T-helper 2 cell treated with Interferon-gamma antibody and Interleukin-4, amounts not matched to agents 5 μg/mL and 100 μg/mL, for 36 hours (primary cell): ENCODE measurements around the gene SEPTIN7.

ENCODE experiments used
- DNase-seq: peaks from one replicate; pipeline ENCODE4 v3.0.0; 2021; ENCODE audit warnings: low spot score
- H3K27ac Mint-ChIP-seq: one replicate; pipeline ENCODE4 v1.8.0; 2021; ENCODE audit warnings: mild to moderate bottlenecking, mixed read lengths
- H3K27me3 Mint-ChIP-seq: one replicate; pipeline ENCODE4 v1.8.0; 2021; ENCODE audit warnings: low read depth, mixed read lengths
- H3K36me3 Mint-ChIP-seq: one replicate; pipeline ENCODE4 v1.8.0; 2021; ENCODE audit warnings: low read depth, mixed read lengths
- H3K4me1 Mint-ChIP-seq: one replicate; pipeline ENCODE4 v1.8.0; 2021; ENCODE audit warnings: low read depth, mixed read lengths
- H3K4me3 Mint-ChIP-seq: one replicate; pipeline ENCODE4 v1.8.0; 2022; ENCODE audit warnings: mild to moderate bottlenecking, moderate library complexity, mixed read lengths
- H3K9me3 Mint-ChIP-seq: one replicate; pipeline ENCODE4 v1.8.0; 2021; ENCODE audit warnings: mixed read lengths

Gene SEPTIN7

GRCh38 chr7:35776686-35777085 lies 24.2 kb upstream of the SEPTIN7 start:
- no peaks in the 10 kb centered on the region for H3K36me3 Mint-ChIP-seq
- H3K4me1 Mint-ChIP-seq, result no peaks in the 10 kb centered on the region
- no peak overlapping the region for H3K27ac Mint-ChIP-seq
- peaks cover 7% of the 10 kb centered on the region for H3K27me3 Mint-ChIP-seq
- DNase-seq, result no peak
- no peak overlapping the region for H3K4me3 Mint-ChIP-seq
- H3K9me3 Mint-ChIP-seq, result no peaks in the 10 kb centered on the region

GRCh38 chr7:35777121-35777520 lies 23.7 kb upstream of the SEPTIN7 start:
- no peaks in the 10 kb centered on the region for H3K9me3 Mint-ChIP-seq
- DNase-seq, result no peak
- H3K4me3 Mint-ChIP-seq, result no peak overlapping the region
- peaks cover 7% of the 10 kb centered on the region for H3K27me3 Mint-ChIP-seq
- no peak overlapping the region for H3K27ac Mint-ChIP-seq
- H3K36me3 Mint-ChIP-seq, result no peaks in the 10 kb centered on the region
- H3K4me1 Mint-ChIP-seq, result no peaks in the 10 kb centered on the region

GRCh38 chr7:35780070-35780469 lies 20.8 kb upstream of the SEPTIN7 start:
- no peak overlapping the region for H3K4me3 Mint-ChIP-seq
- H3K4me1 Mint-ChIP-seq, result no peaks in the 10 kb centered on the region
- no peak overlapping the region for H3K27ac Mint-ChIP-seq
- H3K9me3 Mint-ChIP-seq, result no peaks in the 10 kb centered on the region
- no peak for DNase-seq
- peaks cover 3% of the 10 kb centered on the region for H3K27me3 Mint-ChIP-seq
- H3K36me3 Mint-ChIP-seq, result no peaks in the 10 kb centered on the region

- H3K9me3 Mint-ChIP-seq, result no peaks in the 10 kb centered on the region
- H3K4me3 Mint-ChIP-seq, result no peak overlapping the region
- H3K4me1 Mint-ChIP-seq, result no peaks in the 10 kb centered on the region
- H3K27ac Mint-ChIP-seq, result no peak overlapping the region
- peaks cover 2% of the 10 kb centered on the region for H3K27me3 Mint-ChIP-seq
- DNase-seq, result no peak
- H3K36me3 Mint-ChIP-seq, result no peaks in the 10 kb centered on the region
Measured at GRCh38 chr7:35781200-35781701, 19.6 kb upstream of the SEPTIN7 start.

GRCh38 chr7:35781767-35782515 lies 18.9 kb upstream of the SEPTIN7 start:
- H3K4me1 Mint-ChIP-seq, result no peaks in the 10 kb centered on the region
- no peaks in the 10 kb centered on the region for H3K27me3 Mint-ChIP-seq
- H3K36me3 Mint-ChIP-seq, result no peaks in the 10 kb centered on the region
- no peaks in the 10 kb centered on the region for H3K9me3 Mint-ChIP-seq
- H3K4me3 Mint-ChIP-seq, result no peak overlapping the region
- no peak overlapping the region for H3K27ac Mint-ChIP-seq
- DNase-seq, result no peak

- Mint-ChIP-seq H3K27ac (no peak overlapping the region), H3K4me1 (no peaks in the 10 kb centered on the region), H3K27me3 (no peaks in the 10 kb centered on the region)
Measured at GRCh38 chr7:35784332-35784731, 16.5 kb upstream of the SEPTIN7 start.

GRCh38 chr7:35785250-35785649 lies 15.6 kb upstream of the SEPTIN7 start:
- no peak for DNase-seq
- Mint-ChIP-seq H3K27ac (no peak overlapping the region), H3K4me3 (no peak overlapping the region), H3K4me1 (no peaks in the 10 kb centered on the region), H3K27me3 (no peaks in the 10 kb centered on the region), H3K9me3 (peaks cover 11% of the 10 kb centered on the region), H3K36me3 (no peaks in the 10 kb centered on the region)

More at GRCh38 chr7:35784332-35784731, 16.5 kb upstream of the SEPTIN7 start:
- DNase-seq, result no peak
- no peaks in the 10 kb centered on the region for H3K36me3 Mint-ChIP-seq
- H3K4me3 Mint-ChIP-seq, result no peak overlapping the region
- H3K9me3 Mint-ChIP-seq, result peaks cover 7% of the 10 kb centered on the region

- Mint-ChIP-seq H3K27me3 (peaks cover 4% of the 10 kb centered on the region), H3K9me3 (peaks cover 11% of the 10 kb centered on the region), H3K36me3 (peaks cover 1% of the 10 kb centered on the region), H3K4me3 (no peak overlapping the region), H3K27ac (no peak overlapping the region), H3K4me1 (no peaks in the 10 kb centered on the region)
- no peak for DNase-seq
Measured at GRCh38 chr7:35787925-35788324, 12.9 kb upstream of the SEPTIN7 start.

- Mint-ChIP-seq H3K27me3 (peaks cover 10% of the 10 kb centered on the region), H3K9me3 (peaks cover 11% of the 10 kb centered on the region), H3K4me1 (no peaks in the 10 kb centered on the region), H3K27ac (no peak overlapping the region), H3K4me3 (no peak overlapping the region), H3K36me3 (peaks cover 1% of the 10 kb centered on the region)
- DNase-seq, result no peak
Measured at GRCh38 chr7:35792472-35792871, 8.4 kb upstream of the SEPTIN7 start.

- Mint-ChIP-seq H3K27ac (no peak overlapping the region), H3K4me3 (no peak overlapping the region), H3K36me3 (peaks cover 1% of the 10 kb centered on the region), H3K27me3 (peaks cover 10% of the 10 kb centered on the region), H3K4me1 (peaks cover 2% of the 10 kb centered on the region), H3K9me3 (peaks cover 11% of the 10 kb centered on the region)
- DNase-seq, result no peak
Measured at GRCh38 chr7:35792873-35793489, 7.9 kb upstream of the SEPTIN7 start.

- Mint-ChIP-seq H3K27me3 (peaks cover 5% of the 10 kb centered on the region), H3K4me3 (no peak overlapping the region), H3K27ac (no peak overlapping the region)
Measured at GRCh38 chr7:35797311-35797710, 3.5 kb upstream of the SEPTIN7 start.

GRCh38 chr7:35799846-35800717 lies 775 bp upstream of the SEPTIN7 start:
- peaks cover 31% of the 10 kb centered on the region for H3K4me1 Mint-ChIP-seq
- H3K27ac Mint-ChIP-seq, result peak overlapping the region; percentile 97
- H3K9me3 Mint-ChIP-seq, result no peaks in the 10 kb centered on the region
- peaks cover 12% of the 10 kb centered on the region for H3K36me3 Mint-ChIP-seq
- DNase-seq, result peak; percentile 86
- no peaks in the 10 kb centered on the region for H3K27me3 Mint-ChIP-seq
- peak overlapping the region; percentile 98 for H3K4me3 Mint-ChIP-seq

More at GRCh38 chr7:35797311-35797710, 3.5 kb upstream of the SEPTIN7 start:
- no peaks in the 10 kb centered on the region for H3K9me3 Mint-ChIP-seq
- no peak for DNase-seq
- H3K36me3 Mint-ChIP-seq, result no peaks in the 10 kb centered on the region
- H3K4me1 Mint-ChIP-seq, result peaks cover 8% of the 10 kb centered on the region

GRCh38 chr7:35801392-35802101 lies 690 bp downstream of the SEPTIN7 start:
- H3K4me3 Mint-ChIP-seq, result peak overlapping the region; percentile 98
- H3K27ac Mint-ChIP-seq, result peak overlapping the region; percentile 97
- H3K4me1 Mint-ChIP-seq, result peaks cover 43% of the 10 kb centered on the region

More at GRCh38 chr7:35801392-35802101, 690 bp downstream of the SEPTIN7 start:
- Mint-ChIP-seq H3K27me3 (no peaks in the 10 kb centered on the region), H3K36me3 (peaks cover 18% of the 10 kb centered on the region), H3K9me3 (no peaks in the 10 kb centered on the region)
- DNase-seq, result peak; percentile 71
